ENCODE data around the gene CACNB4.

DNA sequence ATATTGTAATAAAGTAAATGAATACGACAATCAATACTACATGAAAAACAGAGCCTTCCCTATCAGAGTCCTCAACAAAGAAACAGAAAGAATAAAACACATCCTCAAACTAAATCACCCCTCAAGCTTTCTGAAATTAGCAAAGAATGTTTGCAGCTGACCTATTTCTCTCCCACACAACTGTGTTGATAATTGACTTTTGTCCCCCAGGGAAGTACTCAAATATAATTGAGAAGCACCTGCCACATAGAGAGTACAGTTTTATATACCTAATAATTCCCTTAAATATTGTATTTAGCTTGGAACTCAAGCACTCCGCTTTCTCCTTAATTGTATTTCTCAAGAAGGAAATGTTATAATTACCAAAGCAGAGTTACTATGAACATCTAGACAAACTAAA, 12.6 kb downstream of the CACNB4 start:
- TF ChIP-seq POLR2A (IDR thresholded peaks at IDR 0.05) (no peak), CTCF (IDR thresholded peaks at IDR 0.05) (no peak), EP300 (IDR thresholded peaks at IDR 0.05) (no peak), POLR2AphosphoS5 (IDR thresholded peaks at IDR 0.05) (no peak)
